DMS53 treated with DMSO at 0.1 percent for 48 hours (cell line): ENCODE measurements around the gene USP33.
A peak's percentile ranks its signal among the peaks of the same experiment; 100 is the strongest.
"Not testable (repeated sequence)": the region's sequence is repeated elsewhere in the genome, so short reads cannot be mapped to it uniquely, and the experiment has no call there.

Experiments used
- DNase-seq: peaks from one replicate; lab custom pipeline; 2025; ENCODE audit not compliant: unreplicated experiment; lab: John Stamatoyannopoulos, UW

USP33 gene

GRCh38 chr1:77741316-77741715 is 18.3 kb downstream of the USP33 start:
- DNase-seq, result no peak

- no peak for DNase-seq
Measured at GRCh38 chr1:77739235-77739634, 20.4 kb downstream of the USP33 start.

- no peak for DNase-seq
Measured at GRCh38 chr1:77732090-77732489, 27.6 kb downstream of the USP33 start.

- no peak for DNase-seq
Measured at GRCh38 chr1:77725706-77726105, 33.9 kb downstream of the USP33 start.

- no peak for DNase-seq
Measured at GRCh38 chr1:77718181-77718580, 41.5 kb downstream of the USP33 start.

DNA sequence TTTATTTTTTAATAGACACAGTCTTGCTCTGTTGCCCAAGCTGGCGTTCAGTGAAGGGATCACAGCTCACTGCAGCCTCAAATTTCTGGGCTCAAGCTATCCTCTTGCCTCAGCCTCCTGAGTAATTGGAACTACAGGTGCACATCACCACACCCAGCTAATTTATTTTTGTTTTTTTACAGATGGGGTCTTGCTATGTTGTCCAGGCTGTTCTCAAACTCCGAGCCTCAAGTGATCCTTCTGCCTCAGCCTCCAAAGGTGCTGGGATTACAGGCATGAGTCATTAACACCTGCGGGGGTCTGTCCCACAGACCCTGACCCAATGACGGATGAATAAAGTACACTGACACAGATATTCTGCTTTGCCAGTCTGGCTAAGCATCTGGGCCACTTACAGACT is 43.6 kb downstream of the USP33 start:
- no peak for DNase-seq

DNA sequence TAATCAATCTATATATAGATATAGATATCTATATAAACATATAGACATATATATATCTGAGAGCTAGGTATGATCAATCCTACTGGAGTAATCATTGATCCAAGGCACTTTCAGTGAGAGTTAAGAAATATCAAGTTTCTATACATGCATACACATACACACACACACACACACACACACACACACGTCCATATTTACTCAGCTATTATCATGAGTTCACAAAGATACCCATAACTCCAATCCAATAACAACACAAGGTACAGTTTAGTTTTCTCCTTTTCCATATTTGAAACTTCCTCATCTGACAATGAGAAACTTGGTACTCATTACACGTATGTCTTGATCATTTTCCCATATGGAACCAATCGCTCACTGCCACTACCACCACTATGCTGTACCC is 49.9 kb downstream of the USP33 start:
- no peak for DNase-seq

DNA sequence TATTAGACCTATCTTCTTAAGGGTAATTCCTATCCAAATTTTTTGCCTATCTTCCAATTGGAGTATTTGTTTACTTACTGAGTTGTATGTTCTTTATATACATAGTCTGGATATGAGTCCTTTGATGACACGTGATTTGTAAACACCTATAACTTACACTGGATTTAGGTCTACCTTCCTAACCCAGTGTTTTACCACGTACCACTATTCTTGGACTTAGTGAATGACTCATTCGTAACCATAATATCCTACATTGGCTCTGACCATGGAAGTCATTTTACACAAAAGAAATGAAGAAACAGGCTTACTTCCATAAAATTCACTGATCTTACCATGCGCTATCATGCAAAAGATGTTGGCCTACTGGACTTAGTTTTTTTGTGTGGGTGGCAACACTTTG is 53.3 kb downstream of the USP33 start:
- no peak for DNase-seq

GRCh38 chr1:77704736-77705135 is 54.9 kb downstream of the USP33 start:
- DNase-seq, result no peak

DNA sequence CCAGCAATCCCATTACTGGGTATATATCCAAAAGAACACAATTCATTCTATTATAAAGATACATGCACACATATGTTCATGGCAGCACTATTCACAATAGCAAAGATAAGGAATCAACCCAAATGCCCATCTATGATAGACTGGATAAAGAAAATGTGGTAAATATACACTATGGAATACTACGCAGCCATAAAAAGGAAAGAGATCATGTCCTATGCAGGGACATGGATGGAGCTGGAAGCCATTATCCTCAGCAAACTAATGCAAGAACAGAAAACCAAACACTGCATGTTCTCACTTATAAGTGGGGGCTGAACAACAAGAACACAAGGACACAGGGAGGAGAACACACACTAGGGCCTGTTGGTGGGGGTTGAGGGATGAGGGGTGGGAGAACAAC is 60.0 kb downstream of the USP33 start:
- not testable (repeated sequence) for DNase-seq

GRCh38 chr1:77697441-77697840 is 62.2 kb downstream of the USP33 start:
- no peak for DNase-seq

- DNase-seq, result no peak
Measured at GRCh38 chr1:77688939-77689338, 70.7 kb downstream of the USP33 start.

- DNase-seq, result no peak
Measured at GRCh38 chr1:77687519-77687906, 72.1 kb downstream of the USP33 start.

DNA sequence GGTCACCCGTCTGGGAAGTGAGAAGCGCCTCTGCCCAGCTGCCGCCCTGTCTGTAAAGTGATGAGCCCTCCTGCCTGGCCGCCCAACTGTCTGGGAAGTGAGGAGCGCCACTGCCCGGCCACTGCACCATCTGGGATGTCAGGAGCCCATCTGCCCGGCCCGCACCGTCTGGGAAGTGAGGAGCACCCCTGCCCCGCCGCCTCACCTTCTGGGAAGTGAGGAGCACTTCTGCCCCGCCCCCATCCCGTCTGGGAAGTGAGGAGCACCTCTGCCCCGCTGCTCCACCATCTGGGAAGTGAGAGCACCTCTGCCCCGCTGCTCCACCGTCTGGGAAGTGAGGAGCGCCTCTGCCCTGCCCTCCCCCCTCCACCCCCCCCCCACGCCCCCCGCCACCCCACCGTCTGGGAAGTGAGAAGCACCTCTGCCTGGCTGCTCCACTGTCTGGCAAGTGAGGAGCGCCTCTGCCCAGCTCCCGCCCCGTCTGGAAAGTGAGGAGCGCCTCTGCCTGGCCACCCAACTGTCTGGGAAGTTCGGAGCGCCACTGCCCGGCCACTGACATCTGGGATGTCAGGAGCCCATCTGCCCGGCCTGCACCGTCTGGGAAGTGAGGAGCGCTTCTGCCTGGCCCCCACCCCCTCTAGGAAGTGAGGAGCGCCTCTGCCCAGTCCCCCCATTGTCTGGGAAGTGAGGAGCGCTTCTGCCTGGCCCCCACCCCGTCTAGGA is 72.7 kb downstream of the USP33 start:
- no peak for DNase-seq

- DNase-seq, result peak; percentile 95
Measured at GRCh38 chr1:77683160-77684148, 76.2 kb downstream of the USP33 start.

- DNase-seq, result peak; percentile 97
Measured at GRCh38 chr1:77682460-77683159, 77.0 kb downstream of the USP33 start, which contains the start of gene ZZZ3. TSS of gene ZZZ3 (minus strand) at chr1:77682658. CDS start at chr1:77633354, 49,304 bp downstream.

- DNase-seq, result no peak
Measured at GRCh38 chr1:77680173-77680572, 79.5 kb downstream of the USP33 start.

DNA sequence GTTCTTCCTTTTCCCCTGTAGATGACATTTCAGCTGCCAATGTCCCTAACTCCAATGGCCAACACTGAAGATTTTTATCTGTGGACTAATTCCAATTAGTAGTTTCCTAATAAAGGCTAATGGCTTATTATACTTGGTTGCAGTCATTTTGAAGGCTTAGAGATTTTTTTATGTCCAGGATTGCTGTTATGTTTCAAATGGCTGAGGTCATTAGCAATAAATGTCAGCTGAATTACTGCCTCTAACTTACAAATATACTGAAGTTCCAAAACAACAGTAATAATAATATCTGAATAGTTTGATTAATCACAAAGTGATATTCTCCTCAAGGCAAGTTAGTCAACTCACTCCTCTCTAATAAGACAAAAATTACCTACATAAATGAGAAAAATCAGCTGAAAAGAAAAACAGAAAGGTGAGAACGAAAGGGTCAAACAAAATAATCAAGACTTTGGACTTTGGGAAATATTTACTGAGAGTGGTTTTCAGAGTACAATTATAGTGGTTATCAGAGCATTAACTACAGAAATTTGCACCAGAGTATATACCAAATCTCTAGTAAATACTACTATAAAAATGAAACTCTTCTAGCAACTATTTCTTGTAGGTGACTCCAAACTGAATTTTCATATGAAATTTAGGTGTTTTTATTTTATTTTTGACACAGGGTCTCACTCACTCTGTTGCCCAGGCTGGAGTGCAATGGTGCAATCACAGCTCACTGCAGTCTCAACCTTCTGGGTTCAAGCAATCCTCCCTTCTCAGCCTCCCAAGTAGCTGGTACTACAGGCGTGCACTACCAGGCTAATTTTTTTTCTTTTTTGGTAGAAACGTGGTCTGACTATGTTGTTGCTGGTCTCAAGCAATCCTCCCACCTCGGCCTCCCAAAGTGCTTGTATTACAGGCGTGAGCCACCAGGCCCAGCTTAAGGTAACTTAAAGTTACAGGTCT is 80.7 kb downstream of the USP33 start:
- DNase-seq, result no peak

DNA sequence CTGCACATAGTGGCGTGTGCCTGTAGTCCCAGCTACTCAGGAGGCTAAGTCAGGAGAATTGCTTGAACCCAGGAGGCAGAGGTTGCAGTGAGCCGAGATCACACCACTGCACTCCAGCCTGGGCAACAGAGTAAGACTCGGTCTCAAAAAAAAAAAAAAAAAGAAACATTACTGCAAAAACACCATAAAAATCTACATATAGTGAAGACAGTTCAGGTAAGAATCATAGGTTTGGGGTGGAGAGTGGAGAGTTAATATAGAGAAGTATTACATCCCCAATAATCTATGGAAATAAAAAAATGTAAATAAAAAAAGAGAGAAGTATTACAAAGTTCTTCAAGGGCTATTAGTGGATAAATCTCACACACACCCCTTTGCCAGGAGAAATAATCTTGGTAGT is 84.8 kb downstream of the USP33 start:
- not testable (repeated sequence) for DNase-seq

- DNase-seq, result no peak
Measured at GRCh38 chr1:77673716-77674355, 85.8 kb downstream of the USP33 start.
